Calu3 (cell line): ENCODE measurements around the gene PLEKHO2. TPM values are rescaled to one million over a fixed set of nuclear protein-coding genes. Genes with fewer than 3 reads are reported as not detected.
"Not testable (repeated sequence)": the region's sequence is repeated elsewhere in the genome, so short reads cannot be mapped to it uniquely, and the experiment has no call there.

Experiments used
- BruUV-seq: library from RNA; stranded (reverse); fragments of 400-500 nt; replicated peaks from 2 replicates; lab custom pipeline; 2021; lab: Mats Ljungman, UMichigan
- CTCF ChIA-PET: fragments of 300-600 bp; sonication (Branson Sonifier 250); formaldehyde crosslinking; loops from one replicate; lab custom pipeline; 2022; ENCODE audit warnings: antibody characterized with exemption; lab: Charles Lee
- DNase-seq: peaks from one replicate; pipeline ENCODE4 v3.0.0; 2022
- H3K27ac Mint-ChIP-seq: one replicate; pipeline ENCODE4 v1.8.0; 2022; ENCODE audit warnings: mixed read lengths; ENCODE audit not compliant: unreplicated experiment
- H3K27me3 Mint-ChIP-seq: one replicate; pipeline ENCODE4 v1.8.0; 2022; ENCODE audit warnings: mixed read lengths; ENCODE audit not compliant: unreplicated experiment
- H3K36me3 Mint-ChIP-seq: one replicate; pipeline ENCODE4 v1.8.0; 2022; ENCODE audit warnings: mild to moderate bottlenecking, moderate library complexity, mixed read lengths; ENCODE audit not compliant: insufficient read depth, unreplicated experiment
- H3K4me1 Mint-ChIP-seq: one replicate; pipeline ENCODE4 v1.8.0; 2022; ENCODE audit warnings: mild to moderate bottlenecking, low read depth, mixed read lengths; ENCODE audit not compliant: unreplicated experiment
- H3K4me3 Mint-ChIP-seq: one replicate; pipeline ENCODE4 v1.8.0; 2022; ENCODE audit warnings: mild to moderate bottlenecking, low read depth, moderate library complexity, mixed read lengths; ENCODE audit not compliant: unreplicated experiment
- H3K9me3 Mint-ChIP-seq: one replicate; pipeline ENCODE4 v1.8.0; 2022; ENCODE audit warnings: low read depth, mixed read lengths; ENCODE audit not compliant: unreplicated experiment
- CTCF ChIP-seq: fragments of 200-600 bp; IDR thresholded peaks from one replicate; pipeline ENCODE4 v1.8.0; 2022; ENCODE audit warnings: antibody characterized with exemption; ENCODE audit not compliant: unreplicated experiment
- intact Hi-C: fragments of 100-400 bp; cut with micrococcal nuclease; formaldehyde crosslinking; loops from one replicate; pipeline ENCODE4 v1.10.0; 2022; ENCODE audit not compliant: unreplicated experiment
- total RNA-seq: library from RNA; stranded (reverse); gene quantifications from 2 replicates; pipeline ENCODE4 v1.2.3, GENCODE V29; 2022

Gene PLEKHO2
- total RNA-seq, 1 experiment from 2014 or later, result 2.0 TPM

GRCh38 chr15:64810497-64811326 lies 31.0 kb upstream of the PLEKHO2 start:
- BruUV-seq, result no TSS peak
- H3K27me3 Mint-ChIP-seq, result peaks cover 24% of the 10 kb centered on the region
- H3K36me3 Mint-ChIP-seq, result peaks cover 5% of the 10 kb centered on the region
- no peak overlapping the region for H3K4me3 Mint-ChIP-seq
- no peak for DNase-seq
- CTCF ChIA-PET, result interaction anchor here (0.5 to 2.6 kb wide), 11 partner anchors 8 to 93 kb away, joined by 3 to 30 read pairs (median 3); partner anchors contain the start of gene PIF1
- no peak overlapping the region for H3K27ac Mint-ChIP-seq
- H3K9me3 Mint-ChIP-seq, result no peaks in the 10 kb centered on the region
- intact Hi-C loops, result loop anchor here (1.0 kb wide), 1 partner anchor 79 kb away; no protein-coding TSS in a partner anchor
- no peaks in the 10 kb centered on the region for H3K4me1 Mint-ChIP-seq
- TF ChIP-seq CTCF, result no peak

- no peak overlapping the region for H3K4me3 Mint-ChIP-seq
- CTCF ChIA-PET, result interaction anchor here (0.9 kb wide), 1 partner anchor 23 kb away, joined by 3 read pairs; no protein-coding TSS in a partner anchor
- peaks cover 19% of the 10 kb centered on the region for H3K27me3 Mint-ChIP-seq
- no peak for TF ChIP-seq CTCF
- intact Hi-C loops, result no loop called here
- H3K9me3 Mint-ChIP-seq, result no peaks in the 10 kb centered on the region
- peaks cover 8% of the 10 kb centered on the region for H3K36me3 Mint-ChIP-seq
- no peak overlapping the region for H3K27ac Mint-ChIP-seq
- DNase-seq, result no peak
- BruUV-seq, result no TSS peak
- no peaks in the 10 kb centered on the region for H3K4me1 Mint-ChIP-seq
Observed at GRCh38 chr15:64813075-64813474, 28.6 kb upstream of the PLEKHO2 start.

- not testable (repeated sequence) for H3K9me3 Mint-ChIP-seq
Observed at GRCh38 chr15:64814283-64814682, 27.4 kb upstream of the PLEKHO2 start.

GRCh38 chr15:64814965-64815364 lies 26.8 kb upstream of the PLEKHO2 start:
- H3K9me3 Mint-ChIP-seq, H3K27me3 Mint-ChIP-seq, H3K4me1 Mint-ChIP-seq, intact Hi-C loops, DNase-seq, CTCF ChIA-PET, BruUV-seq, H3K4me3 Mint-ChIP-seq, H3K27ac Mint-ChIP-seq: not testable (repeated sequence)
- H3K36me3 Mint-ChIP-seq, result peaks cover 14% of the 10 kb centered on the region

More at GRCh38 chr15:64814283-64814682, 27.4 kb upstream of the PLEKHO2 start:
- intact Hi-C loops, H3K27ac Mint-ChIP-seq, BruUV-seq, H3K4me3 Mint-ChIP-seq, H3K4me1 Mint-ChIP-seq, DNase-seq, CTCF ChIA-PET: not testable (repeated sequence)
- peaks cover 14% of the 10 kb centered on the region for H3K36me3 Mint-ChIP-seq
- peaks cover 15% of the 10 kb centered on the region for H3K27me3 Mint-ChIP-seq

GRCh38 chr15:64816452-64816851 lies 25.3 kb upstream of the PLEKHO2 start:
- H3K9me3 Mint-ChIP-seq, result no peaks in the 10 kb centered on the region
- H3K27ac Mint-ChIP-seq, result no peak overlapping the region
- no peaks in the 10 kb centered on the region for H3K4me1 Mint-ChIP-seq
- no peak for DNase-seq
- no TSS peak for BruUV-seq
- no peak for TF ChIP-seq CTCF
- H3K4me3 Mint-ChIP-seq, result no peak overlapping the region
- peaks cover 14% of the 10 kb centered on the region for H3K36me3 Mint-ChIP-seq
- CTCF ChIA-PET, result no interaction called here
- no peaks in the 10 kb centered on the region for H3K27me3 Mint-ChIP-seq
- intact Hi-C loops, result no loop called here
